ENCODE data around the gene SFTPA2. TPM values are rescaled to one million over a fixed set of nuclear protein-coding genes. Genes with fewer than 3 reads are reported as not detected.
"Not testable (repeated sequence)": the region's sequence is repeated elsewhere in the genome, so short reads cannot be mapped to it uniquely, and the experiment has no call there.

Gene SFTPA2
- total RNA-seq, 2 experiments from 2014 or later = not detected

GRCh38 chr10:79595510-79595909 lies 35.3 kb upstream of the SFTPA2 start:
- H3K27ac Mint-ChIP-seq = no peak overlapping the region
- no peaks in the 10 kb centered on the region for H3K4me1 Mint-ChIP-seq (ENCODE audit: low read depth)
- Histone ChIP-seq H3K36me3 (ENCODE audit: insufficient read depth, low read length) (no peaks in the 10 kb centered on the region), H3K9me3 (ENCODE audit: control insufficient read depth in 1 of 2, insufficient read depth in 1 of 2, low read length in 2 of 2) (peaks cover 0 to 13% of the 10 kb centered on the region in 2 experiments), H3K4me3 (ENCODE audit: low read length) (no peak overlapping the region), H3K27ac (ENCODE audit: low read depth in 1 of 2, low read length in 2 of 2) (no peak overlapping the region), H3K27me3 (ENCODE audit: control insufficient read depth in 1 of 2, insufficient read depth in 2 of 2, low read length in 2 of 2) (no peaks in the 10 kb centered on the region), H3K4me1 (ENCODE audit: insufficient read depth, low read length) (no peaks in the 10 kb centered on the region)
- TF ChIP-seq CTCF (IDR thresholded peaks at IDR 0.05) = no peak
- ChIA-PET POLR2A (no interaction called here), CTCF (no interaction called here)
- DNase-seq (no peak), ATAC-seq (ENCODE audit: poor library complexity) (no peak)
- peaks cover 30% of the 10 kb centered on the region for H3K27me3 Mint-ChIP-seq
- peaks cover 17% of the 10 kb centered on the region for H3K9me3 Mint-ChIP-seq
- H3K36me3 Mint-ChIP-seq (ENCODE audit: low read depth) = no peaks in the 10 kb centered on the region
- no peak overlapping the region for H3K4me3 Mint-ChIP-seq
- intact Hi-C loops (cut with DNase I, micrococcal nuclease) = no loop called here

GRCh38 chr10:79594565-79594964 lies 34.4 kb upstream of the SFTPA2 start:
- H3K4me1 Mint-ChIP-seq (ENCODE audit: low read depth); H3K27me3 ChIP-seq (ENCODE audit: control insufficient read depth in 1 of 2, insufficient read depth in 2 of 2, low read length in 2 of 2); intact Hi-C loops (cut with DNase I, micrococcal nuclease); H3K4me3 Mint-ChIP-seq; CTCF ChIA-PET; H3K27ac ChIP-seq (ENCODE audit: low read depth in 1 of 2, low read length in 2 of 2); DNase-seq; H3K36me3 ChIP-seq (ENCODE audit: insufficient read depth, low read length); H3K27ac Mint-ChIP-seq; H3K4me3 ChIP-seq (ENCODE audit: low read length); H3K4me1 ChIP-seq (ENCODE audit: insufficient read depth, low read length); ATAC-seq (ENCODE audit: poor library complexity); H3K36me3 Mint-ChIP-seq (ENCODE audit: low read depth); POLR2A ChIA-PET: not testable (repeated sequence)
- H3K9me3 Mint-ChIP-seq = peaks cover 17% of the 10 kb centered on the region
- peaks cover 34% of the 10 kb centered on the region for H3K27me3 Mint-ChIP-seq
- H3K9me3 ChIP-seq (ENCODE audit: control insufficient read depth in 1 of 2, insufficient read depth in 1 of 2, low read length in 2 of 2) = peaks cover 0 to 13% of the 10 kb centered on the region in 2 experiments

- no peak overlapping the region for H3K27ac ChIP-seq (ENCODE audit: low read depth in 1 of 2, low read length in 2 of 2)
- DNase-seq = no peak
- H3K9me3 ChIP-seq (ENCODE audit: control insufficient read depth in 1 of 2, insufficient read depth in 1 of 2, low read length in 2 of 2) = peaks cover 0 to 8% of the 10 kb centered on the region in 2 experiments
- H3K4me3 ChIP-seq (ENCODE audit: low read length) = no peak overlapping the region
- H3K27me3 ChIP-seq (ENCODE audit: control insufficient read depth in 1 of 2, insufficient read depth in 2 of 2, low read length in 2 of 2) = peaks cover 0 to 3% of the 10 kb centered on the region in 2 experiments
- Mint-ChIP-seq H3K4me1 (ENCODE audit: low read depth) (no peaks in the 10 kb centered on the region), H3K27me3 (peaks cover 33% of the 10 kb centered on the region), H3K36me3 (ENCODE audit: low read depth) (no peaks in the 10 kb centered on the region), H3K9me3 (peaks cover 12% of the 10 kb centered on the region), H3K27ac (no peak overlapping the region), H3K4me3 (no peak overlapping the region)
- no peak for TF ChIP-seq CTCF (IDR thresholded peaks at IDR 0.05)
- no peaks in the 10 kb centered on the region for H3K36me3 ChIP-seq (ENCODE audit: insufficient read depth, low read length)
- CTCF ChIA-PET = no interaction called here
- intact Hi-C loops (cut with DNase I, micrococcal nuclease) = no loop called here
- no peaks in the 10 kb centered on the region for H3K4me1 ChIP-seq (ENCODE audit: insufficient read depth, low read length)
- no peak for ATAC-seq (ENCODE audit: poor library complexity)
- POLR2A ChIA-PET = no interaction called here
These were observed 33.2 kb upstream of the SFTPA2 start for GRCh38 chr10:79593377-79593776.

- no peak for DNase-seq
- H3K27me3 ChIP-seq (ENCODE audit: control insufficient read depth in 1 of 2, insufficient read depth in 2 of 2, low read length in 2 of 2) = peaks cover 0 to 3% of the 10 kb centered on the region in 2 experiments
- intact Hi-C loops (cut with DNase I, micrococcal nuclease) = no loop called here
- CTCF ChIA-PET = no interaction called here
- H3K36me3 ChIP-seq (ENCODE audit: insufficient read depth, low read length) = no peaks in the 10 kb centered on the region
- no peak overlapping the region for H3K4me3 ChIP-seq (ENCODE audit: low read length)
- H3K27ac Mint-ChIP-seq = no peak overlapping the region
- no peaks in the 10 kb centered on the region for H3K9me3 ChIP-seq (ENCODE audit: control insufficient read depth in 1 of 2, insufficient read depth in 1 of 2, low read length in 2 of 2)
- H3K27ac ChIP-seq (ENCODE audit: low read depth in 1 of 2, low read length in 2 of 2) = no peak overlapping the region
- no peaks in the 10 kb centered on the region for H3K4me1 Mint-ChIP-seq (ENCODE audit: low read depth)
- H3K27me3 Mint-ChIP-seq = peaks cover 52% of the 10 kb centered on the region
- no peak overlapping the region for H3K4me3 Mint-ChIP-seq
- H3K4me1 ChIP-seq (ENCODE audit: insufficient read depth, low read length) = no peaks in the 10 kb centered on the region
- no peak for ATAC-seq (ENCODE audit: poor library complexity)
- H3K9me3 Mint-ChIP-seq = no peaks in the 10 kb centered on the region
- no peaks in the 10 kb centered on the region for H3K36me3 Mint-ChIP-seq (ENCODE audit: low read depth)
- POLR2A ChIA-PET = no interaction called here
- TF ChIP-seq CTCF (IDR thresholded peaks at IDR 0.05) = no peak
These were observed 28.6 kb upstream of the SFTPA2 start for GRCh38 chr10:79588800-79589199.
